GM12891 (cell line): ENCODE data around the gene HUNK.

Experiments used
- POLR2A ChIP-seq: IDR thresholded peaks from 2 replicates; pipeline ENCODE4 v1.6.1; 2011; ENCODE audit warnings: low read depth, low read length, control low read depth
- POU2F2 ChIP-seq: IDR thresholded peaks from 2 replicates; pipeline ENCODE4 v1.6.1; 2011; ENCODE audit warnings: low read depth, mild to moderate bottlenecking, control low read depth, low read length, moderate library complexity
- SPI1 ChIP-seq: IDR thresholded peaks from 2 replicates; pipeline ENCODE4 v1.6.1; 2011; ENCODE audit warnings: low read depth, low read length, control low read depth
- TAF1 ChIP-seq: IDR thresholded peaks from 2 replicates; pipeline ENCODE4 v1.6.1; 2011; ENCODE audit warnings: low read depth, low read length, control low read depth

- TF ChIP-seq POU2F2 (no peak), TAF1 (no peak), SPI1 (no peak), POLR2A (no peak)
Observed at GRCh38 chr21:32004291-32004690, 131.5 kb downstream of the HUNK start.
